Trophoblast cell (in vitro differentiated cells and primary cell): Measurements from ENCODE around the gene COL5A2.

Experiments used
- DNase-seq, 2 donors: peaks; one replicate each; pipeline ENCODE4 v3.0.0-alpha.2; 2016
- H2AFZ ChIP-seq: 2 replicates; pipeline ENCODE4 v1.6.1; 2013; ENCODE audit warnings: low read length, moderate library complexity, mild to moderate bottlenecking; ENCODE audit not compliant: insufficient read depth, poor library complexity
- H2AK5ac ChIP-seq: 2 replicates; pipeline ENCODE4 v1.6.1; 2013; ENCODE audit warnings: mild to moderate bottlenecking, low read length
- H2BK120ac ChIP-seq: 2 replicates; pipeline ENCODE4 v1.6.1; 2013; ENCODE audit warnings: low read length, mild to moderate bottlenecking, moderate library complexity; ENCODE audit not compliant: insufficient read depth, poor library complexity
- H2BK12ac ChIP-seq: 2 replicates; pipeline ENCODE4 v1.6.1; 2013; ENCODE audit warnings: mild to moderate bottlenecking, low read length, moderate library complexity
- H2BK5ac ChIP-seq: 2 replicates; pipeline ENCODE4 v1.6.1; 2013; ENCODE audit warnings: low read length, low read depth, moderate library complexity, mild to moderate bottlenecking; ENCODE audit not compliant: poor library complexity
- H3K14ac ChIP-seq: 2 replicates; pipeline ENCODE4 v1.6.1; 2013; ENCODE audit warnings: mild to moderate bottlenecking, low read length
- H3K18ac ChIP-seq: 2 replicates; pipeline ENCODE4 v1.6.1; 2013; ENCODE audit warnings: mild to moderate bottlenecking, low read length
- H3K23ac ChIP-seq: 2 replicates; pipeline ENCODE4 v1.6.1; 2013; ENCODE audit warnings: low read length
- H3K27ac ChIP-seq: 2 replicates; pipeline ENCODE4 v1.5.1; 2013; ENCODE audit warnings: low read depth, mild to moderate bottlenecking, inconsistent platforms, low read length, moderate library complexity
- H3K27me3 ChIP-seq: 2 replicates; pipeline ENCODE4 v1.6.1; 2013; ENCODE audit warnings: inconsistent platforms, mild to moderate bottlenecking, low read length, moderate library complexity; ENCODE audit not compliant: insufficient read depth
- H3K36me3 ChIP-seq, 2 experiments: 1 replicate in 1 of 2; 2 replicates in 1 of 2; pipeline ENCODE4 v1.6.1; 2013; ENCODE audit warnings: low read length in 2 of 2, mild to moderate bottlenecking in 2 of 2, moderate library complexity in 1 of 2; ENCODE audit not compliant: insufficient read depth in 2 of 2, control insufficient read depth in 1 of 2
- H3K4ac ChIP-seq: 2 replicates; pipeline ENCODE4 v1.6.1; 2013; ENCODE audit warnings: low read depth, mild to moderate bottlenecking, low read length, moderate library complexity
- H3K4me1 ChIP-seq, 2 experiments: 1 replicate in 1 of 2; 2 replicates in 1 of 2; pipeline ENCODE4 v1.6.1; 2013; ENCODE audit warnings: low read length in 2 of 2, mild to moderate bottlenecking in 2 of 2, moderate library complexity in 1 of 2; ENCODE audit not compliant: insufficient read depth in 2 of 2, control insufficient read depth in 1 of 2
- H3K4me2 ChIP-seq: 2 replicates; pipeline ENCODE4 v1.6.1; 2013; ENCODE audit warnings: inconsistent platforms, mild to moderate bottlenecking, low read length, moderate library complexity
- H3K4me3 ChIP-seq: 2 replicates; pipeline ENCODE4 v1.5.1; 2013; ENCODE audit warnings: mild to moderate bottlenecking, low read depth, low read length, inconsistent platforms
- H3K79me1 ChIP-seq: one replicate; pipeline ENCODE4 v1.6.1; 2013; ENCODE audit warnings: low read length
- H3K79me2 ChIP-seq: 2 replicates; pipeline ENCODE4 v1.6.1; 2013; ENCODE audit warnings: low read length, mild to moderate bottlenecking; ENCODE audit not compliant: control insufficient read depth, insufficient read depth, poor library complexity
- H3K9ac ChIP-seq: 2 replicates; pipeline ENCODE4 v1.6.1; 2013; ENCODE audit warnings: mild to moderate bottlenecking, low read length
- H3K9me3 ChIP-seq: 2 replicates; pipeline ENCODE4 v1.6.1; 2013; ENCODE audit warnings: low read depth, mild to moderate bottlenecking, control low read depth, inconsistent platforms, low read length; ENCODE audit not compliant: insufficient read depth
- H4K12ac ChIP-seq: 2 replicates; pipeline ENCODE4 v1.6.1; 2013; ENCODE audit warnings: low read depth, mild to moderate bottlenecking, low read length, moderate library complexity
- H4K8ac ChIP-seq: 2 replicates; pipeline ENCODE4 v1.6.1; 2013; ENCODE audit warnings: low read depth, mild to moderate bottlenecking, low read length, moderate library complexity
- H4K91ac ChIP-seq: one replicate; pipeline ENCODE4 v1.6.1; 2013; ENCODE audit warnings: low read depth, mild to moderate bottlenecking, low read length, moderate library complexity
- WGBS: extraction: QIAGEN DNeasy Blood & Tissue Kit; methylation state at CpG from one replicate; pipeline ENCODE4 v1.1.7; 2013; ENCODE audit warnings: missing lambda C conversion rate; ENCODE audit not compliant: insufficient read length, insufficient coverage; ENCODE audit errors: extremely low coverage; 5-methylcytosine and 5-hydroxymethylcytosine counted together

The COL5A2 gene

GRCh38 chr2:189161894-189162293 lies 17.7 kb downstream of the COL5A2 start:
- DNase-seq: no peak
- no peak overlapping the region for H3K18ac ChIP-seq
- H2BK5ac ChIP-seq: no peak overlapping the region
- H3K4me2 ChIP-seq: no peak overlapping the region
- H2BK120ac ChIP-seq: no peak overlapping the region
- no peak overlapping the region for H3K14ac ChIP-seq
- H3K36me3 ChIP-seq: no peaks in the 10 kb centered on the region
- no peak overlapping the region for H3K9ac ChIP-seq
- peak overlapping the region; percentile 40 for H3K4ac ChIP-seq
- H2AK5ac ChIP-seq: no peak overlapping the region
- H3K23ac ChIP-seq: no peak overlapping the region
- peaks cover 1% of the 10 kb centered on the region for H3K79me1 ChIP-seq
- no peaks in the 10 kb centered on the region for H3K27me3 ChIP-seq
- H3K27ac ChIP-seq: no peak overlapping the region
- H4K12ac ChIP-seq: no peak overlapping the region
- H3K4me1 ChIP-seq: peaks cover 0 to 3% of the 10 kb centered on the region in 2 experiments
- no peaks in the 10 kb centered on the region for H3K79me2 ChIP-seq
- H3K4me3 ChIP-seq: no peak overlapping the region
- WGBS: no CpG with 5 or more reads among the region's 3 CpGs
- peak overlapping the region; percentile 2 for H4K91ac ChIP-seq
- no peak overlapping the region for H2AFZ ChIP-seq
- no peaks in the 10 kb centered on the region for H3K9me3 ChIP-seq
- H4K8ac ChIP-seq: no peak overlapping the region
- H2BK12ac ChIP-seq: no peak overlapping the region

GRCh38 chr2:189159717-189160116 lies 19.8 kb downstream of the COL5A2 start:
- Histone ChIP-seq H3K4ac (no peak overlapping the region), H3K9me3 (no peaks in the 10 kb centered on the region), H4K91ac (no peak overlapping the region), H3K18ac (no peak overlapping the region), H2AK5ac (no peak overlapping the region), H3K14ac (no peak overlapping the region), H2AFZ (no peak overlapping the region), H3K79me1 (peaks cover 1% of the 10 kb centered on the region), H4K12ac (no peak overlapping the region), H2BK12ac (no peak overlapping the region), H3K9ac (no peak overlapping the region), H3K79me2 (no peaks in the 10 kb centered on the region), H4K8ac (no peak overlapping the region), H3K27me3 (no peaks in the 10 kb centered on the region), H3K4me2 (no peak overlapping the region), H3K36me3 (no peaks in the 10 kb centered on the region), H3K27ac (no peak overlapping the region), H2BK5ac (no peak overlapping the region), H3K4me3 (no peak overlapping the region), H3K23ac (no peak overlapping the region), H3K4me1 (peaks cover 0 to 2% of the 10 kb centered on the region in 2 experiments), H2BK120ac (no peak overlapping the region)
- no peak for DNase-seq
- no CpG with 5 or more reads among the region's 4 CpGs for WGBS

- peaks cover 1% of the 10 kb centered on the region for H3K79me1 ChIP-seq
- no peak overlapping the region for H3K18ac ChIP-seq
Measured at GRCh38 chr2:189159273-189159672, 20.3 kb downstream of the COL5A2 start.

GRCh38 chr2:189157939-189158338 lies 21.6 kb downstream of the COL5A2 start:
- no peak overlapping the region for H2AFZ ChIP-seq
- H3K36me3 ChIP-seq: peaks cover 0 to 2% of the 10 kb centered on the region in 2 experiments
- H3K9ac ChIP-seq: no peak overlapping the region
- H4K12ac ChIP-seq: no peak overlapping the region
- H3K79me2 ChIP-seq: no peaks in the 10 kb centered on the region
- no peak overlapping the region for H3K4me2 ChIP-seq
- H3K4ac ChIP-seq: no peak overlapping the region
- H4K8ac ChIP-seq: no peak overlapping the region
- no peak overlapping the region for H3K23ac ChIP-seq
- H2BK120ac ChIP-seq: no peak overlapping the region
- no peaks in the 10 kb centered on the region for H3K9me3 ChIP-seq
- no peak overlapping the region for H3K4me3 ChIP-seq
- H3K4me1 ChIP-seq: no peaks in the 10 kb centered on the region
- H2BK5ac ChIP-seq: no peak overlapping the region
- H3K79me1 ChIP-seq: no peaks in the 10 kb centered on the region
- H4K91ac ChIP-seq: no peak overlapping the region
- no CpG with 5 or more reads among the region's 1 CpG for WGBS
- no peak overlapping the region for H3K18ac ChIP-seq
- H3K14ac ChIP-seq: no peak overlapping the region
- no peak overlapping the region for H3K27ac ChIP-seq
- H3K27me3 ChIP-seq: no peaks in the 10 kb centered on the region
- no peak overlapping the region for H2BK12ac ChIP-seq
- DNase-seq: no peak
- no peak overlapping the region for H2AK5ac ChIP-seq

More at GRCh38 chr2:189159273-189159672, 20.3 kb downstream of the COL5A2 start:
- Histone ChIP-seq H4K8ac (no peak overlapping the region), H3K4me1 (peaks cover 0 to 2% of the 10 kb centered on the region in 2 experiments), H2AK5ac (no peak overlapping the region), H3K36me3 (peaks cover 0 to 1% of the 10 kb centered on the region in 2 experiments), H4K12ac (no peak overlapping the region), H4K91ac (no peak overlapping the region), H3K9ac (no peak overlapping the region), H3K79me2 (no peaks in the 10 kb centered on the region), H3K14ac (no peak overlapping the region), H2BK12ac (no peak overlapping the region), H2BK5ac (no peak overlapping the region), H3K27ac (no peak overlapping the region), H3K4me2 (no peak overlapping the region), H3K9me3 (no peaks in the 10 kb centered on the region), H2BK120ac (no peak overlapping the region), H2AFZ (no peak overlapping the region), H3K23ac (no peak overlapping the region), H3K4ac (no peak overlapping the region), H3K27me3 (no peaks in the 10 kb centered on the region), H3K4me3 (no peak overlapping the region)
- WGBS: no CpG with 5 or more reads among the region's 2 CpGs
- no peak for DNase-seq
